GM18909 (cell line): ENCODE results near the gene PKNOX2.

ENCODE experiments used
- ATAC-seq: cut with Tn5 transposase; IDR thresholded peaks from one replicate; pipeline ENCODE4 v1.9.1; 2021; ENCODE audit warnings: mild to moderate bottlenecking; ENCODE audit not compliant: unreplicated experiment, poor library complexity

PKNOX2 gene

DNA sequence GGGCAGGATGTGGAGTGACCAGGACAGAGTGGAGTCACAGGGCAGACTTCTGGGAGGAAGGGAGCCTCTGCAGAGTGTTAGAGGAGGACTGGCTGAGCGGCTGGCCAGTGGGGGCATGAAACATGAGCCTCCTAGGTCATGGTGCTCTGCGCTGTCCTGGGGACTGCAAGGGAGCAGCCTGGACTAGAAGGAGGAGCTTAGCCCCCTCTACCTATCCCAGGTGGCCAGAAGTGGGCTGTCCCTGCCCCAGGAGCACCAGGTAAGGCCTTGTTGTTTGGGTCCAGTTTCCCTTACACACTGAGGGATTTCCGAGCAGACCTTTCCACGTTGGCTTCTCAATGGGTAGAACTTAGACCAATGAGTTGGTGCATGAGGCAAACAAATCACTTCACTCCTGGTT is 7.4 kb downstream of the PKNOX2 start:
- no peak for ATAC-seq

DNA sequence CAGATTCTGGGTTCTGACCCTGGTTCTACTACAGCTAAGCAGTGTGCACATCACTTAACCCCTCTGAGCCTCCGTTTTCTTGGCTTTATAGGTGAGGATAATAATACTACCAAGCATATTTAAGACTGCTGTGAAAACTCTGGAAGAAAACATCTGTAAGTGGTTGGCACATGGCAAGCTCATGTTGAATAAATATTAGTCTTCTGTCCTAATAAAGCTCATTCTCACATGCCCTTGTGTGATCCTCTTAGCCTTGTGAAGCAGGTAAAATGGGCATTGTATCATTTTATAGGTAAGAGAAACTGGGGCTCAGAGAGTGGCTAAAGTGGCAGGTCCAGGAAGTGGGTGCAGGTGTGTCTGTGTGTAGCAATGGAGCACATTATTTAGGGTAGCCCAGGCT is 8.5 kb downstream of the PKNOX2 start:
- no peak for ATAC-seq

DNA sequence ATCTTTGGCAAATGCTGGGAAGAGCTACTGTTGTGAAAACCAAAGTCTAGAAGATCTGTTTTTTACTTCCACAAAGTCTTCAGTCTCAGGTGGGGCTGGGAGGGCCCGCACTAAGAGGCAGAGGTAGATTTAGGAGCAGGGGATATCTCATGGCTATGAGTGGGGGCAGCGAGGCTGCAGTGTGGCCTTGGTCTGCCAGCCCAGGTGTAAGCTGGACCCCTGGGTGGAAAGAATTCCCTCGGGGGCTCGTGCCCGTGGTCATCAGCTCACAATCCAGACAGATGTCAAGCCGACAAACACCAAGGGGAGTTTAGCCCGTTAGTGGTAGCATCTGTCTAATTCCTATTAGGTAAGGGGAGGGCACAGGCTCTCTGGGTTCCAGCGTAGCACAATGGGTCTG is 9.0 kb downstream of the PKNOX2 start:
- ATAC-seq: no peak

DNA sequence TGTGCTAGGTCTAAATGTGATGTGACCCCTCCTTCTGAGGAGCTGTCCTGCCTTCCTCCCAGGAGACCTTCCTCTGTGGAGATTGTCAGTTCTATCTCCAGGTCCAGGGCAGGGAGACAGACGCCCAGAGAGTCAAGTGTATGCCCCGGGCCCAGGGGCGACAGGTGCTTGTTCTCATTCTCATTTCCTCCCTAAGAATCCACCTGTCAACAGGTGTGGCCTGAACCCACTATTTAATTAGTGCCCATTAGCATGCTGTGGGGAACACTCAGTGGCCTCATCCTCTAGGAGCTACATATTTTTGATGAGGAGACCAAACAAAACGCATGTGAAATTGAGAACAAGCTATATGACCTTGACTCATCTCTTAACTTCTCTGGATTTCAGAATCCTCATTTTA is 9.5 kb downstream of the PKNOX2 start:
- no peak for ATAC-seq

DNA sequence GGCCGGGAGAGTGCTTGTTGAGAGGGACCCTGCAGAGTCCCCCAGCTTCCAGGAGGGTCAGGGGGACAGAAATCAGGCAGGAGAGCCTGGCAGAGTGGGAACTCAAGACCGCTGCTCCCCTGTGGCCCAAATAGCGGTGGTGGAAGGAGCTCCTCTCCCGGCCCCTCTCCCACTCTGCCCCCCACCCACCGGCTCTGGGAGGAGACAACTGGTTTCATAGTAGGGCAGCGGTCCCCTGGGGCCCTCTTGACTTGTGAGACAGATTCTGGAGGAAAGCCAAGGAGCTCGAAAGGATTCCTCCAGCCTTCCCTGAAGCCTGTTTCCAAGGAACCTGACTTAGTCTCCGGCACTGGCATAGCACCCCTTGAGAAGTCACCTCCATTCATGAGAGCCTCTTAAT is 10.1 kb downstream of the PKNOX2 start:
- no peak for ATAC-seq

DNA sequence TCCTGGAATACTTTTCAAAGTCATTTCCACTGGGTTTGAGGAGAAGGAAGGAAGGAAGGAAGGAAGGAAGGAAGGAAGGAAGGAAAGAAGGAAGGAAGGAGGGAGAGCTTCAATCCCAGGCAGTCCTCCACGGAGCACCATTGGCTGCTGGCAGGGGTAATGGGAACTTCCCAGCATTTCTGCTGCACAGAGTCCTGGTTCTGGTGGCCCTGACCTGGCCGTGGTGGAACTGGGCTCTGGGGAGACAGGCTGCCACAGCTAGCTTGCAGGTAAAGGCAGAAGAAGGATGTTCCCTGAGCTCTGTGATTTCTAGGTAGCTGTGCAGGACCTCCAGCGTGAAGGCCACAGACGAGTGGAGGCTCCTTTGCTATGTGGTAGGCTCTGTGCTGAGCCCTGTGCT is 10.6 kb downstream of the PKNOX2 start:
- ATAC-seq: no peak

DNA sequence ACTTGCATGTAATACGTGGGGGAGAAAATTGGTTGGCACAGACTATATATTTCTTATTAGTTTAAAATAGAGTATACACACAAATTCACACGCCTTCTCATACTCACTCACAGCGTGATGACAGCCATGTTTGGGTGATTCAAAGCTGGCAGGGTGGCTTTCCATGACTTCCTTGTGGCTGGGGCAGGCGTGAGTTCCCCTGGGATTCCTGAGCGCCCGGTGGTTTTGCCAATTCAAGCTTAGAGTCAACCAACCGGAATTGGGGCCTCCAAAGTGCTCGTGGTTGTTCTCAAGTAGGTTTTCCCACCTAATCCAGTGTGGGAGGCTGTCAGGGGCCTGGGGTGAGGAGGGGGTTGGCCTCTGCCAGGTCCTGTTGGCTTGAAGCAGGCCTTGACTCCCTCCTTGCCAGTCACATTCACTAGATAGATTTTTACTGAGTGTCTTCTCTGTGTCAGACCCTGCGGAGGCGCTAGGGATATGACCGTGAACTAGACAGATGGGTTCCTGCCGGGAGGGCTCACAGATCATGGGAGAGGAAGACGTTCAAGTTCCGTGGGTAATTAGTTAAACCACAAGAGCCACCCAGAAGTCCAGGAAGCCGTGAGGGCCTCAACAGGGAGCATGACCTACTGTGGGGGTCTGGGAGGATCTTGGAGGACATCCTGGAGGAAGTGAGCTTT is 11.5 kb downstream of the PKNOX2 start:
- ATAC-seq: no peak

DNA sequence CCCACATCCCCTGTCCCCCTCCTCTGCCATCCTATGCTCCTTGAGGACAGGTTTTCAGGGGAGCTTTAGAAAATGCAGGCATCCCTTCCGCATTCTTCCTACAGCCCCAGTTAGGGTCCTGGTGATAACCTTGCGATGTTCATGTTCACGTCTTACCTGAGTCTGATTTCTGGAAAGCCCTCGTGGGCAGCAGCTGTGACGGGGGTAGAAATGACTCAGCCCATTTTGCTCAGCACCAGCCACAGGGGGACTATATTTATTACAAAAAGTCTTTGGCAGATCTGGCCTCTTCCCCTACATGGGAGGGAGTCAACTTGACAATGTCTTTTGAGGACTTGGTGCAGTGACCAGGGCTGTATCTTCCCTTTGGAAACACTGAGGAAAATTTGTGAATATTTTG is 12.3 kb downstream of the PKNOX2 start:
- ATAC-seq: peak; percentile 46

DNA sequence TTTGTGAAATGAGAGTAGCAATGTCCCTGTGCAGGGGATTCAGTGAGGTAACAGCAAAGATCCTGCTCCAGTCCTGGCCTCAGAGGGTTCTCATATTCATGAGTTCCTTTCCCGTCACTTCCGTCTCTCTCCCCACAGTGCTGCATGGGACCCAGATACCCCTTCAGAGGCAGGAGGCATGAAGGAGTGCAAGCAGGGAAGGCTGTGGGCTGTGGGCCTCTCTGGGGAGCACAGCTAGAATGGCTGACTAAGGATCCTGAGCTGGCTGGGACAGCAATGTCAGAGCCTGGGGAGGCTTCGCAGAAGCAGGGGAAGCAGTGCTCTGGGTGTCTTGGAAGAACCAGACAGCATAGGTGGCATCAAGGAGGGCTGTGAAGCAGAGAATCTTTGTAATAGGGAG is 13.0 kb downstream of the PKNOX2 start:
- no peak for ATAC-seq

DNA sequence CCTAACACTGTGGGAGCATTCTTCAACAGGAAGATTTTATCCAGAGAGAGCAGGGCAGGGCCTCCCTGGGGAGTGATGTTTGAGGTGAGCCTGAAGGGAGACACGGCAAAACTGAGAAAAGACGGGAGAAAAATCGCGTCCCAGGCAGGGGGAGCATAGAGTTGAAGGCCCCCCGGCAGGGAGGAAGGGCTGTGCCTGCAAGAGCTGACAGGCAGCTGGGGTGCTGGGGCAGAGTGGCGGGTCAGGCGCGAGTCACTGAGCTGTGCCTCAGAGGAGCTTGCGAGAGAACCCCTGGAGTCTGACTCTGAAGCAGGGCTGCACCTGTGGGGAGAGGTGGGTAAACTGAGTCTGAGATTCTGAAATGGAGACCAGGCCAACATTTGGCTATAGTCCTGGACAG is 14.8 kb downstream of the PKNOX2 start:
- ATAC-seq: no peak

DNA sequence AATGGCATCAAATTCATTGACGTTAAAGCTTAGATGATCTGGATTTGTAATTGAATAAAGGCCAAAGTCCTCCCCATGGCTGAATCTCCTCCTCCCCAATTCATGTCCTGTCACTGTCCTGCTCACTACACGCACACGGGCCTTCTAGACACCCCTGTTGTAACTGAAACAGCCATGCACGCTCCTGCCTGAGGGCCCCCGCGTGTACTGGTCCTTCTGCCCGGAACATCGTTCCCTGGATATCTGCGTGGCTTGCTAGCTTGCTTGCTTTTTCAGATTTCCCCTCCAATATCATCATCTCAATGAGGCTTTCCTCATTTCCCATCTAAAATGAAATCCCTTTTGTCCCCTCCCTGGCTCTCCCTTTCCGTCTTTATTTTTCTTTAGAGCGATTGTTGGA is 15.3 kb downstream of the PKNOX2 start:
- no peak for ATAC-seq

DNA sequence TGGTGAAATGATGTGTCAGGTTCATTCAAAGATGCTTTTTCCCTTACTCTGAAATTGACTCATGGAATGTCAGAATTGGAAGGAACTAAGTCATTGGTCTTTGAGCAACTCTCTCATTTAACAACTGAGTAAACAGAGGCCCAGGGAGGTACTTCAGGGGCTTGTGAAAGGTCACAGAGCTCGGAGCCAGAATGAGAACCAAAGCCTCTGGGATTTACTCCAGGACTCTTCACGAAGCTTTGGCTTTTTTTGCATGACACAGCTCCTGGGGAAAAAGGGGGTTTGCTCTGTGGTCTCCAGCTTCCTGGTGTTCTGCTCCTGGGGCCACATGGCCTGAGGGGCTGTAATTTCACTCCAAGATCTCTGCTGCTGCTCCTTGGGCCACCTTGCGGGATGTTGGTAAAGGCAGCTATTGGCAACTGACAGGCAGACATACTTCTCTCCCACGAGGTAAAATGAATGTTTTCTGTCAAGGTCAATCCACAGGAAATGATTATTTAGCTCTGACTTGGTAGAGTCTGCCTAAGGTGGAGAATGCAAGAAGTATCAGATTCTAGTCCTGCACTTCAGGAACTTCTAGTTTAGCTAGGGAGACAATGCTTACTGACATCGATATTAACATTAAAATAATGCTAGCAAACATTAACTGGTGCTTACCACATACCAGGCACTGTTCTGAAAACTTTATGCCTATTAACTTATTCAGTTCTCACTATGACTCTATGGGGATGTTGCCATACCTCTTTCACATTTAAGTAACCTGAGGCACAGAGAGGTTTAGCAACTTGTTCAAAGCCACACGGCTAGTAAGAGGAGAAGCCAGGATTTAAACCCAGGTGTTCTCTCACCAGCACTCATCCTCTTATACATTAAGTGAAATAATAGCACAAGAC is 16.1 kb downstream of the PKNOX2 start:
- peak; percentile 83 for ATAC-seq

DNA sequence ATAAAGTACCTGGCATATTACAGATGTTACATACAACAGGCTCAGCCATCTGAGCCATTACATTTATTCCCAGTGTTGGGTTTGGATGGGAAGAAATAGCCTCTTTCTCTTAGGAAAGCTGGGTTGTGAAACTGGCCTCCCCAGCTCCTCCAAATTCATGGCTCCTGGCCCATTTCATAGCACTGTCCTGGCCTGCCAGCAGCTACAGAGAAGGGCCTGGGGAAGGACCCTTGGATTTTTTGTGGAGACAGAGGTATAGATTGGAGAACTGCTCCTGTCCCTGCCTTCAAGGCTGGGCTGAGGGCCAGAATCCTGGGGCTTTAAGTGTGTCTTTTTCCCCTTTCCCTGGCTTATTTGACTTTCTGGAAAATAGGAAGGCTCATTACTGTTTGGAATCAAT is 18.0 kb downstream of the PKNOX2 start:
- ATAC-seq: no peak

DNA sequence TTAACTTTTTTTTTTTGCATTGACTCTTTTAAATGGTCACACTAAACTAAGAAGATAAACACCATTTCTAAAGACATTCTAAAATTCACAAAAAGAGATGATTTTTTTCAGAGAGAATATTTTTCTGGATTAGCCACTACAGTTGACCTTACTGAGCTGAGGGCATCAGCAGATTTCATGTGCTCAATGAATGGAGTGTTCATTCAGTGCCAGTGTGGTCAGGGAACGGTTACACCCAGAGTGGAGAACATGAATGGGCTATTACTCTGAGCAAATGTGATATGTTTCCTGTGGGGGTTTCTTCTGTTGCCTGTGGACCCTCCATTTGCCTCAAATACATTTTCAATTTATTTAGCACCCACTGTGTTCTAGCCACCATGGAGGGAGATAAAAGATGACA is 19.1 kb downstream of the PKNOX2 start:
- no peak for ATAC-seq

DNA sequence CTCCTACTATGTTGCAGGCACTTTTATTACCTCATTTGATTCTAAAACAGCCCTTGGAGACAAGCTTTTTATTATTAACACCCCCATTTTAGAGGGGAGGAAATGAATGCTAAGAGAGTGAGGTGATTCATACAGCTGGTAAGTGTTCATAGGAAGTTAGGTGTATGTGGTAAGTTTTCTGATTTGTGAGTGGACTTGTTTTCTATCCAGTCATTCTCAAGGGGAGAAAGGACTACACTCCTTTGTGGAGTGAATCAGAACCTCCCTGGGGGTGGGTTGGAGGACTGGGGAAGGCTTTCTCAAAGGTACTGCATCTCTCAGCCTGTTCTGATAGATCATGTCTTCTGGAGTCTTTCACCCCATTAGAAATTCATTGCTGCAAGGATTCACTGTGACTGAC is 23.5 kb downstream of the PKNOX2 start:
- no peak for ATAC-seq

DNA sequence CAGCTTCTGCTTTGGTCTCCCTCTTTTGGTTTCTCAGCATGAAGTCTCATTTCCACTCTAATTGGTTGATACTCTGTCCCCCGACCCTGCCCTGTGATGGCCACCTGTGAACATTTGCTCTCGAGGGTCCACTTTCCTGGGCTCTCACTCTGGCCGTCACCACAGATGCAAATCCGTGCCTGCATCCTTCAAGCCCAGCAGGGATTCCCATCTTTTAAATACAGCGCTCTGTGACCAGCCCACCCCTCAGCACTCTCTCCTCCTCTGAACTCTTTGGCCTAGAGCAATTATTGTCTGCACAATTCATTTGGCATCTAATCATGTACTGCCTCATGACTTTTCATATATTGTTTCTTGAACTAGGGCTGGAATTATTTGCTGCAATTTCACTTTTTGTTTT is 26.0 kb downstream of the PKNOX2 start:
- no peak for ATAC-seq

DNA sequence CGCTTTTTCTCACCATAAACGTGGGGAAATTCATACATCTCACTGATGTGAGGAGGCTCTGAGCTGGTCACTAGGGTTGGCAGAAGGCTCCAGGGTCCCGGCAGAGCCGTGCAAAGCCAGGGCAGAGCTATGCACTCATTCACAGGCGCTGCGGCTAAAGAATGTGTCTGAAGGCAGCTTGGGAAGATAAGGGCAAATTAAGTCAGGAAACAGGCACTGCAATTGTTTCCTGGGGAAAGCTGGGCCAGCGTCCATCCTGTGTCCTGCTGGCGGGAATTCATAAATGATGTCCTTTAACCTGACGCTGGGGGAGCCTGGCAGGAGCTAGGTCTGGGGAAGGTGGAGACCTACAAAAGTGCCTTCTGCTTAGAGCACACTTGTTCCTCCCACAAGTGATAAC is 27.6 kb downstream of the PKNOX2 start:
- no peak for ATAC-seq

DNA sequence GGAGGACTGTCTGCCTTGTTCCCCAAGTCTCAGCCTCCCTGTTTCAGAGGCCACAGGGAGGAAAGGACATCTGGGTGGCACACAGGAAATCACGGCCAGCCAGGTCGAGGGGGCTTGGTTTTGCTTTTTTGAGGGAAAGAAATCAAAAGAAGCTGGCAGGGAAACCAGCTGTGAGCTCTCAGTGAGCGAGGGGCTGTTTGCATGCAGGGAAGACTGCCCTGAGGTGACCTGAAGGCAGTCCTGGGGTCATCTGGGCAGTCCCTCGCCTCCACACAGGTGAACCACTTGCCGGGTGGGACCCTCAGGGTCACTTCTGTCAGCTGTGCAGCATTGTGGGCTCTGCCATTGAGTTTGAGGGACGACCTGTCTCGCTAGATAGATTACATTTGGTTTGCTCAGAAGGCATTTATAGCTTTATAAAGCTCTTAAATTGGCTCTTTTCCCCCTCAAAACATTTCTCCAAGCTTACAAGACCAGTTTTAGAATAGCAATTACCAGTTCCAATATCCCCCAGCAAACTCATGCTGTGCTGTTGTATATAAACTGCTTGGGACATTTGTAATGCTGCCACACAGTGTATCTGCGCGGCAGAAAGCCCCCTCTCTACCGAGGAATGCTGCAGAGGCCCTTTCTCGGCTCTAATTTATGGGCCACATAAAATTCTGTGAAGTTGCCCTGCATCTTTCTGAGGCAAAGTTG is 28.3 kb downstream of the PKNOX2 start:
- no peak for ATAC-seq

DNA sequence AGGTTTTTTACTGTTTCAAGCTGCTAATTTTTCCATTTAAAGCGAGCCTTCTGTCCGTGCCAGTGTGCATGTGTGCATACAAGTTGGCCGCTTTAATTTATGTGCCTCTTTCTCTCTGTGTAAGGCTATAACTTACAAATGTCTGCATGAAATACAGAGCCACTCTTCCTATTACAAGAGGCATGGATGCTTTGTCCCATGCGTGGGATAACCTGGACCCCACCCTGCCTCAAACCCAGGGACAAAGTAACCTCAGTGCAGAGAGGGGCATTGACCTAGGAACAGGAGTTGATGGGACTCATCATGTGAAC is 28.8 kb downstream of the PKNOX2 start:
- no peak for ATAC-seq

DNA sequence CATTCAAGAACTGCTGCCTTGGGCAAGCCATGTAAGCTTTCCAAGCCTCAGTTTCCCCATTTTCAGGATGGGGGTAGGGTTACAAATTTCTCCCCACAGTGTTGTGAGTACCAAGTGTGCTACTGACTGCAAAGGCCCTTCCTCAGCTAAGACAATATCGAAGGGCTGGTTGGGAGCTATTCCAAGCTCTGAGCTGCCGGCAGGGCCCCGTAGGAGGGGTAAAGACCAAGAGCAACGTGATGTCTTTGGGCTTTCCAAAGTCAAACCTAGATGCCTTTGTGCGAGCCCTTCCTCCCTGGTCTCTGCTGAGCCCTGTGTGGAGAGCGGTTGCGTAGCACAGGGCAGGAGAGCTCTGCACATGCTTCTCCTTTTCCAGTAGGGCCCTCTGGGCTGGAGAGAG is 29.3 kb downstream of the PKNOX2 start:
- ATAC-seq: no peak

DNA sequence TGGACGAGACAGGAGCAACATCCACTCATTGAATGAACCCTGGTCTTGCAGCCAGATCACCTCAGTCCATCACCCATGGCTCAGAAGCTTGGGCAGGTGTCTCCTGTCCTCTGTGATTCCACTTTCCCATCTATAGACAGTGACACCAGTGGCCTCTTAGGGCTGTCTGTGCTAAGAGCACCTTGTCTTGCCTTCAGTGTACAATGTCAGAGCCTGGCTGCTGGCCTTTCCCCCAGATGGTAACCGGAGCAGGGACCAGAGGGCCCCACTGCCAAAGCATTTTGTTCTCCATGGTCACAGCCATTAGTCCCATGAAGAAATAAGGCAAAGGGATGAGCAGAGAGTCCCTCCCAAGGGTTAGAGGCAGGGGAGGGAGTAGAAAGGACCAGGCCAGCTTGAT is 35.4 kb downstream of the PKNOX2 start:
- ATAC-seq: no peak

DNA sequence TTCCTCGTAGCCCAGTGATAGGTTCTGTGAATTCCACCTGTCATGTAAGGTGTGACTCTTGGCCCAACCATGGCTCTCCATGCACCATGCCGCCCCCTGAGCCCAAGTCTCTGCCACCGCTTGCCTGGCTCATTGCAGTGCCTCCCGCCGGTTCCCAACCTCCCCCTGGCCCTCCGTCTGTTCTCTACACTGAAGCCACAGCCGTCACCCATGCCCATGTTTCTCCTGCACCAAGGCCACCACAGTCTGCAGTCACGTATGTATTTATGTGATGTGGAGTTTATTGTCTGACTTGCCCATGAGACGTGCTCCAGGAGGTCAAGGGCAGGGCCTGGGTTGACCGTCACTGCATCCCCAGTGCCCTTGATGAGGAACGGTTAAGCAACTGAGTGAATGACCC is 35.9 kb downstream of the PKNOX2 start:
- no peak for ATAC-seq
